K562 (cell line): ENCODE results near the gene MMP7. TPM values are rescaled to one million over a fixed set of nuclear protein-coding genes. Genes with fewer than 3 reads are reported as not detected.

Experiments used
- ATAC-seq: fragments of 200-7000 bp; cut with Tn5 transposase; 3 replicates; pipeline ENCODE4 v1.9.1; 2020; ENCODE audit warnings: moderate library complexity
- BruUV-seq: library from RNA; stranded (reverse); fragments of 400-500 nt; replicated peaks from 2 replicates; lab custom pipeline; 2021; lab: Mats Ljungman, UMichigan
- CTCF ChIA-PET: fragments of 300-600 bp; formaldehyde crosslinking; extraction: SDS; loops from one replicate; lab custom pipeline; 2021; ENCODE audit warnings: low intra/inter-chr PET ratio; lab: Yijun Ruan, JAX
- POLR2A ChIA-PET: fragments of 300-600, 350-650 bp; sonication (Branson Sonifier 250); formaldehyde crosslinking; extraction: SDS; loops from one replicate; lab custom pipeline; 2021; ENCODE audit warnings: antibody characterized with exemption, inconsistent platforms; lab: Yijun Ruan, JAX
- DNase-seq, 4 experiments: peaks; one replicate each; pipeline versions ENCODE4 v3.0.0 to v3.0.0-alpha.2; 2011 to 2018; ENCODE audit warnings: low spot score in 3 of 4, mixed read lengths in 3 of 4; ENCODE audit errors: extremely low read depth in 1 of 4
- FAIRE-seq: peaks from 2 replicates; lab custom pipeline; 2011; peaks lifted over from hg19 to GRCh38; lab: Jason Lieb, UNC
- H2AFZ ChIP-seq: 2 replicates; pipeline ENCODE4 v1.6.0; 2011; ENCODE audit warnings: low read depth, low read length, control low read depth, inconsistent platforms
- H3K27ac ChIP-seq: fragments of 200-600 bp; 3 replicates; pipeline ENCODE4 v1.8.0; 2011; ENCODE audit warnings: low read depth, mild to moderate bottlenecking, control low read depth, inconsistent platforms, low read length, moderate library complexity, mixed read lengths; ENCODE audit errors: extremely low read depth
- H3K27me3 ChIP-seq, 2 experiments: fragments of 300-600 bp in 1 of 2; 2 replicates in 1 of 2; 3 replicates in 1 of 2; pipeline versions ENCODE4 v1.6.0 to v1.8.0; 2011; ENCODE audit warnings: inconsistent platforms in 2 of 2, low read length in 2 of 2, mild to moderate bottlenecking in 1 of 2, mixed read lengths in 1 of 2, moderate library complexity in 1 of 2; ENCODE audit not compliant: control insufficient read depth in 2 of 2, insufficient read depth in 2 of 2
- H3K36me3 ChIP-seq: fragments of 300-600 bp; 3 replicates; pipeline ENCODE4 v1.8.0; 2011; ENCODE audit warnings: mild to moderate bottlenecking, low read length, inconsistent platforms; ENCODE audit not compliant: control insufficient read depth, insufficient read depth
- H3K4me1 ChIP-seq, 2 experiments: fragments of 200-600 bp in 1 of 2; replicated peaks in 1 of 2; 2 replicates in 1 of 2; 3 replicates in 1 of 2; pipeline versions ENCODE4 v1.5.1 to v1.8.0; 2011; ENCODE audit warnings: inconsistent platforms in 2 of 2, low read length in 2 of 2, mild to moderate bottlenecking in 1 of 2, mixed read lengths in 1 of 2, moderate library complexity in 1 of 2; ENCODE audit not compliant: control insufficient read depth in 2 of 2, insufficient read depth in 2 of 2
- H3K4me2 ChIP-seq: 2 replicates; pipeline ENCODE4 v1.6.1; 2011; ENCODE audit warnings: low read length, control low read depth, inconsistent platforms, mixed read lengths; ENCODE audit not compliant: insufficient read depth
- H3K4me3 ChIP-seq: fragments of 200-600 bp; sonication (generic), shearing (Covaris generic); 2 replicates; pipeline ENCODE4 v1.5.1; 2016; ENCODE audit warnings: control low read depth, inconsistent platforms
- H3K79me2 ChIP-seq: fragments of 200-600 bp; 3 replicates; pipeline ENCODE4 v1.8.0; 2011; ENCODE audit warnings: low read length, inconsistent platforms; ENCODE audit not compliant: control insufficient read depth, insufficient read depth
- H3K9ac ChIP-seq, 2 experiments: 2 replicates each; pipeline versions ENCODE4 v1.6.0 to v1.6.1; 2011; ENCODE audit warnings: low read depth in 2 of 2, low read length in 2 of 2, control low read depth in 1 of 2, inconsistent platforms in 1 of 2, mild to moderate bottlenecking in 1 of 2, mixed read lengths in 1 of 2; ENCODE audit not compliant: insufficient read depth in 1 of 2
- H3K9me1 ChIP-seq: one replicate; pipeline ENCODE4 v1.6.0; 2011; ENCODE audit warnings: inconsistent platforms, mild to moderate bottlenecking, low read length, moderate library complexity; ENCODE audit not compliant: control insufficient read depth, insufficient read depth
- H3K9me3 ChIP-seq: replicated peaks from 2 replicates; pipeline ENCODE4 v1.5.1; 2011; ENCODE audit warnings: low read depth, low read length, inconsistent platforms; ENCODE audit not compliant: control insufficient read depth, insufficient read depth
- H4K20me1 ChIP-seq: replicated peaks from 2 replicates; pipeline ENCODE4 v1.6.1; 2011; ENCODE audit warnings: low read length, inconsistent platforms, mixed read lengths; ENCODE audit not compliant: control insufficient read depth, insufficient read depth
- BDP1 ChIP-seq: IDR thresholded peaks from 3 replicates; pipeline ENCODE4 v1.6.1; 2011; ENCODE audit not compliant: insufficient read length, insufficient read depth
- BRCA1 ChIP-seq, 2 experiments: fragments of 450-650 bp in 1 of 2; sonication (generic) in 1 of 2; formaldehyde crosslinking in 1 of 2; IDR thresholded peaks; 2 replicates each; pipeline versions ENCODE4 v1.5.0 to v1.6.1; 2017 to 2020; ENCODE audit warnings: mild to moderate bottlenecking in 1 of 2, missing genetic modification reagents in 1 of 2
- CBX3 ChIP-seq, 2 experiments: IDR thresholded peaks; 1 replicate in 1 of 2; 2 replicates in 1 of 2; pipeline ENCODE4 v1.6.1; 2012; ENCODE audit warnings: inconsistent platforms in 2 of 2, low read length in 2 of 2, borderline replicate concordance in 1 of 2, control low read depth in 1 of 2
- EZH2 ChIP-seq: IDR thresholded peaks from 2 replicates; pipeline ENCODE4 v1.6.1; 2012; ENCODE audit warnings: low read depth, mild to moderate bottlenecking, inconsistent platforms, low read length, borderline replicate concordance
- FOS ChIP-seq: IDR thresholded peaks from 3 replicates; pipeline ENCODE4 v1.6.1; 2011; ENCODE audit not compliant: insufficient read length; ENCODE audit errors: extremely low read depth
- FOSL1 ChIP-seq: fragments of 200-800 bp; sonication (Bioruptor generic); conservative IDR thresholded peaks from 2 replicates; pipeline ENCODE4 v1.6.1; 2016; ENCODE audit warnings: missing genetic modification characterization, missing compliant biosample characterization
- HDAC3 ChIP-seq: fragments of 450-650 bp; IDR thresholded peaks from 2 replicates; pipeline ENCODE4 v1.6.1; 2018; ENCODE audit warnings: borderline replicate concordance, mild to moderate bottlenecking, moderate library complexity; ENCODE audit not compliant: partially characterized antibody
- HDAC6 ChIP-seq: IDR thresholded peaks from 2 replicates; pipeline ENCODE4 v1.6.1; 2012; ENCODE audit warnings: low read depth, mild to moderate bottlenecking, control low read depth, inconsistent platforms, low read length, moderate library complexity
- HNRNPUL1 ChIP-seq: fragments of 200-400 bp; formaldehyde crosslinking; IDR thresholded peaks from 2 replicates; pipeline ENCODE4 v1.6.1; 2017; ENCODE audit warnings: low read length
- KAT7 ChIP-seq: sonication (generic); formaldehyde crosslinking; IDR thresholded peaks from 2 replicates; pipeline ENCODE4 v1.8.0; 2022; ENCODE audit warnings: missing genetic modification reagents, mild to moderate bottlenecking, borderline replicate concordance
- KLF13 ChIP-seq: fragments of 450-650 bp; IDR thresholded peaks from 2 replicates; pipeline ENCODE4 v1.6.1; 2016; ENCODE audit warnings: missing genetic modification characterization, low read depth, mild to moderate bottlenecking, missing compliant biosample characterization, moderate library complexity, borderline replicate concordance
- MTA1 ChIP-seq: fragments of 450-650 bp; IDR thresholded peaks from 2 replicates; pipeline ENCODE4 v1.6.1; 2017; ENCODE audit warnings: borderline replicate concordance
- MTA2 ChIP-seq: fragments of 450-650 bp; IDR thresholded peaks from 2 replicates; pipeline ENCODE4 v1.6.1; 2016; ENCODE audit warnings: low read depth
- NR2F6 ChIP-seq: fragments of 450-650 bp; formaldehyde crosslinking; IDR thresholded peaks from 2 replicates; pipeline ENCODE4 v1.4.0; 2020; ENCODE audit warnings: mild to moderate bottlenecking
- NR4A1 ChIP-seq, 2 experiments: fragments of 250-450 bp in 1 of 2; fragments of 450-650 bp in 1 of 2; sonication (Bioruptor Pico) in 1 of 2; IDR thresholded peaks; 2 replicates each; pipeline versions ENCODE4 v1.4.0 to v1.6.1; 2016 to 2020; ENCODE audit warnings: mild to moderate bottlenecking in 2 of 2, missing compliant biosample characterization in 1 of 2, missing genetic modification characterization in 1 of 2, moderate library complexity in 1 of 2
- RBM15 ChIP-seq: fragments of 200-400 bp; formaldehyde crosslinking; IDR thresholded peaks from 2 replicates; pipeline ENCODE4 v1.6.1; 2018; ENCODE audit warnings: mild to moderate bottlenecking, low read length, moderate library complexity; ENCODE audit not compliant: insufficient read depth
- RBM39 ChIP-seq: fragments of 200-400 bp; formaldehyde crosslinking; optimal IDR thresholded peaks from 2 replicates; pipeline ENCODE3; 2018; ENCODE audit warnings: low read depth, low read length
- RCOR1 ChIP-seq, 2 experiments: IDR thresholded peaks; 2 replicates each; pipeline ENCODE4 v1.6.1; 2012; ENCODE audit warnings: low read depth in 2 of 2, low read length in 2 of 2, borderline replicate concordance in 1 of 2, improper control_type of control experiment in 1 of 2
- TAF7 ChIP-seq: fragments of 450-650 bp; IDR thresholded peaks from 2 replicates; pipeline ENCODE4 v1.6.1; 2016; ENCODE audit warnings: missing genetic modification characterization, missing compliant biosample characterization
- TEAD1 ChIP-seq, 2 experiments: fragments of 450-650 bp in 1 of 2; sonication (generic) in 1 of 2; formaldehyde crosslinking; IDR thresholded peaks; 2 replicates each; pipeline versions ENCODE4 v1.4.0 to v1.8.0; 2020 to 2022; ENCODE audit warnings: mild to moderate bottlenecking in 2 of 2, missing genetic modification reagents in 1 of 2
- ZBTB26 ChIP-seq: fragments of 450-650 bp; formaldehyde crosslinking; IDR thresholded peaks from 2 replicates; pipeline ENCODE4 v1.4.0; 2022; ENCODE audit warnings: missing genetic modification characterization
- ZNF449 ChIP-seq: fragments of 250-450 bp; sonication (Bioruptor Pico); IDR thresholded peaks from 2 replicates; pipeline ENCODE4 v1.8.0; 2022; ENCODE audit warnings: moderate library complexity, mild to moderate bottlenecking, inconsistent platforms
- in situ Hi-C: fragments of 300-500 bp; cut with MboI; formaldehyde crosslinking; loops from 4 replicates; pipeline ENCODE4 v1.15.0; 2018; ENCODE audit warnings: inconsistent platforms, mixed read lengths
- intact Hi-C: fragments of 100-400 bp; cut with micrococcal nuclease; formaldehyde crosslinking; loops from 2 replicates; pipeline ENCODE4 v1.14.2; 2022
- polyA plus RNA-seq, 8 experiments: library from polyadenylated mRNA; depleted of rRNA in 4 of 8; stranded (reverse) in 5 of 8; unstranded in 3 of 8; fragments of >200 nt; fragmentation: Nextera tagmentation in 2 of 8; fragmentation: Illumina TruSeq in 1 of 8; extraction: Ambion mirVana in 2 of 8; extraction: Trizol in 1 of 8; gene quantifications; 2 replicates each; pipeline versions ENCODE4 v1.2.1 to v1.2.3, GENCODE V29; 2011 to 2014; ENCODE audit warnings: inconsistent platforms in 1 of 8, missing spikeins in 1 of 8
- total RNA-seq, 7 experiments: library from RNA; depleted of rRNA in 6 of 7; stranded (reverse); fragments of >200 nt in 6 of 7; fragmentation: Illumina TruSeq in 2 of 7; extraction: Trizol in 2 of 7; gene quantifications; 2 replicates each; pipeline versions ENCODE4 v1.2.1 to v1.2.3, GENCODE V29; 2011 to 2021; ENCODE audit warnings: low replicate concordance in 1 of 7

The MMP7 gene
- total and polyA plus RNA-seq, 9 of the 15 experiments (the other 6 are each of a cell fraction or from before 2014, with no cell fraction given), result 0.13 TPM; not detected in 8

- TF ChIP-seq NR4A1 (CRISPR knock-in tag; IDR thresholded peaks at IDR 0.05), result no peak
- no peak for TF ChIP-seq NR4A1 (tag; IDR thresholded peaks at IDR 0.05)
- no peak for TF ChIP-seq TAF7 (tag)
- no peak for TF ChIP-seq ZBTB26 (CRISPR knock-in tag)
- TF ChIP-seq BRCA1 (IDR thresholded peaks at IDR 0.05), result no peak
- TF ChIP-seq BRCA1 (CRISPR knock-in tag; IDR thresholded peaks at IDR 0.05), result no peak
- no peak for TF ChIP-seq RBM15
- TF ChIP-seq BDP1, result no peak
- no peak for TF ChIP-seq KAT7 (CRISPR knock-in tag)
- TF ChIP-seq KLF13, result no peak
- no peak for TF ChIP-seq MTA2
- no peak for TF ChIP-seq FOS
- no peak for TF ChIP-seq EZH2
- TF ChIP-seq HDAC6, result no peak
These were observed 30.0 kb upstream of the MMP7 start (continued) for GRCh38 chr11:102560555-102561011.

- POLR2A ChIA-PET, result no interaction called here
- H3K4me2 ChIP-seq, result no peak overlapping the region
- BruUV-seq, result no TSS peak
- H3K79me2 ChIP-seq, result no peaks in the 10 kb centered on the region
- H3K4me1 ChIP-seq, result no peaks in the 10 kb centered on the region; a peak in 2 of 5 replicates
- in situ Hi-C loops, result no loop called here
- H3K4me3 ChIP-seq, result no peak overlapping the region
- FAIRE-seq (no peak), DNase-seq (no peak), ATAC-seq (no peak)
- H3K36me3 ChIP-seq, result no peaks in the 10 kb centered on the region
- H3K9me3 ChIP-seq, result no peaks in the 10 kb centered on the region
- CTCF ChIA-PET, result no interaction called here
- no peak overlapping the region for H2AFZ ChIP-seq
- H4K20me1 ChIP-seq, result no peaks in the 10 kb centered on the region
- no peak overlapping the region for H3K27ac ChIP-seq
- no peaks in the 10 kb centered on the region for H3K9me1 ChIP-seq
- intact Hi-C loops, result no loop called here
- H3K27me3 ChIP-seq, result no peaks in the 10 kb centered on the region
- no peak overlapping the region for H3K9ac ChIP-seq
- TF ChIP-seq HDAC3, result no peak
- TF ChIP-seq NR2F6 (CRISPR knock-in tag), result no peak
- TF ChIP-seq HNRNPUL1, result no peak
- TF ChIP-seq MTA1, result no peak
- no peak for TF ChIP-seq RBM39
- TF ChIP-seq FOSL1, result no peak
- TF ChIP-seq TEAD1 (CRISPR knock-in tag; IDR thresholded peaks at IDR 0.05), result no peak
- TF ChIP-seq RCOR1 (IDR thresholded peaks at IDR 0.05; ENCODE audit: borderline replicate concordance in 1 of 2, low read depth in 2 of 2, low read length in 2 of 2), result no peak
- TF ChIP-seq CBX3 (IDR thresholded peaks at IDR 0.05; ENCODE audit: borderline replicate concordance in 1 of 2, low read length in 2 of 2), result no peak
- TF ChIP-seq ZNF449 (CRISPR knock-in tag), result no peak
These were observed 29.3 kb upstream of the MMP7 start for GRCh38 chr11:102559839-102560238.
